Measurements from ENCODE around the gene CALHM6. TPM values are rescaled to one million over a fixed set of nuclear protein-coding genes. Genes with fewer than 3 reads are reported as not detected.

CALHM6 gene
- total RNA-seq, 1 donor from 2014 or later: not detected

Other genes with a start within 250 kb of the CALHM6 start
- 30.4 and 34.9 TPM in 2 replicates for gene TSPYL4, start 207.3 kb upstream of the CALHM6 start, total RNA-seq
- 67.1 and 90.6 TPM in 2 replicates for gene TSPYL1, start 181.4 kb upstream of the CALHM6 start, total RNA-seq
- 31.6 and 32.5 TPM in 2 replicates for gene DSE, start 90.4 kb upstream of the CALHM6 start, total RNA-seq
- gene CALHM5, start 50.3 kb downstream of the CALHM6 start, total RNA-seq: 5.0 and 5.4 TPM in 2 replicates
- 0.35 TPM in 1 of 2 replicates, not detected in the other for gene TRAPPC3L, start 84.3 kb downstream of the CALHM6 start, total RNA-seq
- gene CALHM4, start 92.4 kb downstream of the CALHM6 start, total RNA-seq: not detected in 2 replicates
- gene RWDD1, start 110.1 kb downstream of the CALHM6 start, total RNA-seq: 32.2 and 32.5 TPM in 2 replicates
- 1.2 and 1.9 TPM in 2 replicates for gene RSPH4A, start 155.1 kb downstream of the CALHM6 start, total RNA-seq
- gene ZUP1, start 207.4 kb downstream of the CALHM6 start, total RNA-seq: 10.1 and 11.0 TPM in 2 replicates
- 21.3 and 27.2 TPM in 2 replicates for gene KPNA5, start 219.8 kb downstream of the CALHM6 start, total RNA-seq

Measured in myocyte (in vitro differentiated cells).